Measurements from ENCODE around the gene PRXL2C.
"Not testable (repeated sequence)": the region's sequence is repeated elsewhere in the genome, so short reads cannot be mapped to it uniquely, and the experiment has no call there.

Gene PRXL2C, protein sequence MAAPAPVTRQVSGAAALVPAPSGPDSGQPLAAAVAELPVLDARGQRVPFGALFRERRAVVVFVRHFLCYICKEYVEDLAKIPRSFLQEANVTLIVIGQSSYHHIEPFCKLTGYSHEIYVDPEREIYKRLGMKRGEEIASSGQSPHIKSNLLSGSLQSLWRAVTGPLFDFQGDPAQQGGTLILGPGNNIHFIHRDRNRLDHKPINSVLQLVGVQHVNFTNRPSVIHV

GRCh38 chr9:96655198-96655851, at the start of gene PRXL2C:
Gene PRXL2C (minus strand): TSS chr9:96655317. CDS start chr9:96655281, 36 bp downstream.
- ATAC-seq (peak; percentile 87), DNase-seq (peak; percentile 86)

GRCh38 chr9:96700721-96701375, 45.7 kb upstream of the PRXL2C start:
- DNase-seq, ATAC-seq: not testable (repeated sequence)

DNA sequence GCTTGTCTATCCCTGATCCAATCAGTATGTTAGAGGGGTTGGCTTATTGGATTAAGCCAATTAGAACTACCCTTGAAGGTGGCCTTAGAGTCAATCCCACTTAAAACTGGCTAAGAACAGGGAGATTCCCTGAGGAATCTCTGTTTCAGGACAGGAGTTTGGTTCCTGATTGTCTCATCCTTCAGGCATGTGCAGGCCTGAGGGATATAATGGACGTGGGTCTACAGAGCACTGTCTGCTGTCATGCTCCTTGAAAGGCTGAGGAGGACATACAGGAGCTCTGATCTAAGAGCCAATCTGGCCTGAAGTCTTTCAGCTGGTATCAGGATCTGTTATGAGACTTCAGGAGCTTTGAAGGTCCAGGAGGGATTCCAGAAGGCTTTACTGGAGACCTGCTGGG, 36.2 kb upstream of the PRXL2C start:
- DNase-seq (no peak), ATAC-seq (no peak)

GRCh38 chr9:96688745-96689464, 33.8 kb upstream of the PRXL2C start:
- DNase-seq (no peak), ATAC-seq (no peak)

DNA sequence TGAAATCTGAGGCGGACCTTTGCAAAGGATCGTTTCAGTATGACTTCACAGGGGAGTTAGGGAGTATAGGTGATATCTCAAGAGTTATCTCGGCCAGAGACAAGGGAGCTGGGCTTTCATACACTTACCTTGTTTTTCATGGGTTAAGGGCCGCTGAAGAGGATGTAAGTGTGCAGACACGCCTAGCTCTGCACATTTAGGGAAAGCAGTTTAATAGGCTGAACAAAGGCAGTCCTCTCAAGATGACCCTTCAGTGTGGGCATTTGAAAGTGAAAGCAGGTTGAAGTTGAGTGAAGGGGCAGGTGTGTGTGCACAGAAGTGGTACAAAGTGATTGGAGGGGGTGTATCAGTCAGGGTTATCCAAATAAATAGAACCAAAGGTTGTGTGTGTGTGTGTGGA, 33.1 kb upstream of the PRXL2C start:
- ATAC-seq: no peak
- no peak for DNase-seq

GRCh38 chr9:96686638-96687335, 31.7 kb upstream of the PRXL2C start:
- ATAC-seq (peak; percentile 97), DNase-seq (peak; percentile 80)

GRCh38 chr9:96680812-96681499, 25.8 kb upstream of the PRXL2C start:
- DNase-seq (no peak), ATAC-seq (no peak)

- no peak for DNase-seq
Measured at GRCh38 chr9:96674906-96675538, 19.9 kb upstream of the PRXL2C start.

GRCh38 chr9:96673786-96674185, 18.7 kb upstream of the PRXL2C start:
- ATAC-seq, DNase-seq: not testable (repeated sequence)

More at GRCh38 chr9:96674906-96675538, 19.9 kb upstream of the PRXL2C start:
- ATAC-seq: no peak

DNA sequence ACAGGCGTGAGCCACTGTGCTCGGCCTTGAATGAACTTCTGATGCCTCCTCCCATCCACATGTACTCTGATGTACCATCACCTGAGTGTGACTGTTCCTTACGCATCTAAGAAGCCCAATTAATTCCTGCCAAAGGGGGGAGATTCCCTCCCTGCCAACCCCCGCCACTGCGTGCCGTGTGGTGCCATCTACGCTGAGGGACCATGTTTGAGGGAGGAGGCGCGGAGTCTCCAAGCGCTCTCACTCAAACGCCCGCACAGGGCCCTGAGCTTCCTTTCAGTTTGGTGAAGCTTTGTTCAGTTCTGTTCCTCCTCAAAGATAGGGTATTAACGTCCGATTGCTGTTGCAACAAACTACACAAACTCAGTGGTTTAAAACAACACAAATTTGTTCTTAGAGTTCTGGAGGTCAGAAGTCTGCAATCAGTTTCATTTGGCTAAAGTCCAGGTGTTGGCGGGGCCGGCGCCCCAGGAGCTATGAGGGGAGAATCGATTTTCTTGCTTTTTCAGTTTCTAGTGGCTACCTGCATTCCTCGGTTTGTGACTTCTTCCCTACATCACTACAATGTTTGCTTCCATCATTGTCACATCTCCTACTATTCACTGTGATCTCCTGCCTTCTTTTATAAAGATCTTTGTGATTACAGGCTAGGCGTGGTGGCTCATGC, 13.9 kb upstream of the PRXL2C start:
- DNase-seq (no peak), ATAC-seq (no peak)

DNA sequence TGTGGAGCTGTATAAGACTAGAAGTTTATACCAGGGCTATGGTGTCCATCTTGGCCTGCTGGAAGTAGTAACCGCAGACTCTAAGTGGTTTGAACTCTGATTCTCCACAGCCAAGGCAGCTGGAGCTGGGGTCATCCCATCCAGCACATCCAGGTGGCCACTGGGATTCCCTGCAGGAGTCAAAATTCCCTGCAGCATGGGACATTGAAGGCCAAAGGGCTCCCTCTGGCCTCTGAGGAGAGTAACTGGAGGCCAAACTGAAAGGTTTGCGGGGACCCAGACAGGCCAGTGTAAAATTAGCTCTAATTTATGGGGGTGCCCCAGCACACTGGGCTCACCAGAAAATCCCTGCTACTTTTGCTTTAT, 12.2 kb upstream of the PRXL2C start:
- ATAC-seq (no peak), DNase-seq (no peak)

- ATAC-seq: peak; percentile 36
Measured at GRCh38 chr9:96666653-96667362, 11.7 kb upstream of the PRXL2C start.

DNA sequence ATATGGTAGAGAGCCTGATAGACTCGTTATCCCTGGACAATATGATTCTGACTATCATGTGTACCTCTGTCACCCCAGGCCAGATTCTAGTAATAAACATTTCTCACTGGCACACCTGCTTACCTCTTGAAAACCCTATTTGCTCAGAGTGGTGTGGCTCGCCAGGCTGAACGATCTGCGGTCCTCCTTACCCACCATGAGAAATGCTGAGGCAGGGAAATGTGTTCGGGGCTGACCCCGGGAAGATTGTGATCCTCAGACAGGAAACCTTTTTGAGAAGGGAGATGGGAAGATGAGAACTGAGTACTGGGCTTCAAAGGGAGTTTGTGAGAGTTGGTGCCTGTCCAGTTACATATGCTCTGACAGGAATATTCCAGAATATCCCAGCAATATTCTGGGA, 10.7 kb upstream of the PRXL2C start:
- ATAC-seq: no peak
- DNase-seq: no peak

More at GRCh38 chr9:96666653-96667362, 11.7 kb upstream of the PRXL2C start:
- not testable (repeated sequence) for DNase-seq

- no peak for DNase-seq
- ATAC-seq: no peak
Measured at GRCh38 chr9:96663506-96664120, 8.5 kb upstream of the PRXL2C start.

DNA sequence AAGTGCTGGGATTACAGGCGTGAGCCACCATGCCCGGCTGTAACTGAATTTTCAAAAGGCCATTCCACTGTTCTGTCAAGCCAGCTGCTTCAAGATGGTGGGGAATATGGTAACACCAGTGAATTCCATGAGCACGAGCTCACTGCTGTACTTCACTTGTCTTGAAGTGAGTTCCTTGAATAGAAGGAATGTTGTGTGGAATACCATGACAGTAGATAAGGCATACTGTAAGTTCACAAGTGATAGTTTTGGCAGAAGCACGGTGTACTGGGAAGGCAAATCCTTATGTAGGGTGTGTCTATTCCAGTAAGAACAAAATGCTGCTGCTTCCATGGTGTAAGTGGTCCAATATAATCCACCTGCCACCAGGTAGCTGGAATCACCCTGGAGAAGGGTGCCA, 6.6 kb upstream of the PRXL2C start:
- ATAC-seq (no peak), DNase-seq (no peak)

- DNase-seq (no peak), ATAC-seq (no peak)
Measured at GRCh38 chr9:96660692-96661248, 5.7 kb upstream of the PRXL2C start.

DNA sequence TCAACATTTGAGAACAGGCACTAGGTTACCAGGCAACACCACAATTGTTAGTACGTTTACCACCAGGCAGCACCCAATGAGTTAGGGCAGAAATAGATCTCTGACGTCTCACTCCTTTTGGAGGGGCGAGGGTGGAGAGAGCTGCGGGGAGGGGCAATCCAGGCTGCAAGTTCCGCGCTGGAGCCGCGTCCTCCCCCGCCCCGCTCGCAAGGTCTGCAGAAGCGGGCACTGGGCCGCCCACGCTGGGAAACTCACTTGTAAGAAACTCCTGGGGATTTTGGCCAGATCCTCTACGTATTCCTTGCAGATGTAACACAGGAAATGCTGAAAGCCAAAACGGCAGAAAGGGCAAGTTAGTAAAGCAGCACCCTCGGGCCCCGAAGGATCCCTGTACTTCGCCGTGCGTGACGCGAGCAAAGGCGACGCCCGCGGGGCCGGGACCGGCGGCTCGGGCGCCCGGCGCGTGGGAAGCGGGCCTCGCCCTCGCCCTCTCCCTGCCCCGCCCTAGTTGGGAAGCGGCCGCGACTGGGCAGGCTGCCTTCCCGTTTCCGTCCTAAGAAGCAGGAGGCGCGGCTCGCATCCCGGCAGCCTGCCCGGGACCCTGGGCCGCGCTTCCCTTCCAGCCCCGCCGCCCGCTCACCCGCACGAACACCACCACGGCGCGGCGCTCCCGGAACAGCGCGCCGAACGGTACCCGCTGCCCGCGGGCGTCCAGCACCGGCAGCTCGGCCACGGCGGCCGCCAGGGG, 493 bp downstream of the PRXL2C start:
- peak; percentile 75 for ATAC-seq
- peak; percentile 74 for DNase-seq

- DNase-seq (no peak), ATAC-seq (no peak)
Measured at GRCh38 chr9:96651626-96652025, 3.5 kb downstream of the PRXL2C start.
